ENCODE measurements around the gene TADA3.
"Not testable (repeated sequence)": the region's sequence is repeated elsewhere in the genome, so short reads cannot be mapped to it uniquely, and the experiment has no call there.

TADA3 gene

GRCh38 chr3:9783954-9784353, 8.3 kb downstream of the TADA3 start:
- no peak for DNase-seq (ENCODE audit: low spot score)

GRCh38 chr3:9782770-9783169, 9.5 kb downstream of the TADA3 start:
- DNase-seq (ENCODE audit: low spot score), result no peak

- no peak for DNase-seq (ENCODE audit: low spot score)
Observed at GRCh38 chr3:9781978-9782603, 10.2 kb downstream of the TADA3 start.

GRCh38 chr3:9781551-9781950, 10.7 kb downstream of the TADA3 start:
- no peak for DNase-seq (ENCODE audit: low spot score)

- DNase-seq (ENCODE audit: low spot score), result no peak
Observed at GRCh38 chr3:9780910-9781309, 11.4 kb downstream of the TADA3 start.

GRCh38 chr3:9780458-9780812, 11.8 kb downstream of the TADA3 start:
- DNase-seq (ENCODE audit: low spot score), result no peak

GRCh38 chr3:9779721-9780457, 12.4 kb downstream of the TADA3 start:
- peak; percentile 90 for DNase-seq (ENCODE audit: low spot score)

- no peak for DNase-seq (ENCODE audit: low spot score)
Observed at GRCh38 chr3:9779075-9779593, 13.1 kb downstream of the TADA3 start.

GRCh38 chr3:9778143-9779074, 13.9 kb downstream of the TADA3 start:
- no peak for DNase-seq (ENCODE audit: low spot score)

- DNase-seq (ENCODE audit: low spot score), result no peak
Observed at GRCh38 chr3:9777694-9778021, 14.6 kb downstream of the TADA3 start.

- DNase-seq (ENCODE audit: low spot score), result no peak
Observed at GRCh38 chr3:9776896-9777693, 15.2 kb downstream of the TADA3 start.

GRCh38 chr3:9771007-9771406, 21.3 kb downstream of the TADA3 start:
- not testable (repeated sequence) for DNase-seq (ENCODE audit: low spot score)

- DNase-seq (ENCODE audit: low spot score), result peak; percentile 60
Observed at GRCh38 chr3:9770276-9770812, 21.9 kb downstream of the TADA3 start.

GRCh38 chr3:9769426-9770275, 22.6 kb downstream of the TADA3 start, which contains the start of gene CAMK1:
TSS of gene CAMK1 (minus strand) at chr3:9769947. CDS start at chr3:9767749, 2,198 bp downstream.
- DNase-seq (ENCODE audit: low spot score), result no peak

- no peak for DNase-seq (ENCODE audit: low spot score)
Observed at GRCh38 chr3:9769012-9769411, 23.3 kb downstream of the TADA3 start.

- no peak for DNase-seq (ENCODE audit: low spot score)
Observed at GRCh38 chr3:9768141-9768775, 24.0 kb downstream of the TADA3 start.

- no peak for DNase-seq (ENCODE audit: low spot score)
Observed at GRCh38 chr3:9767418-9767817, 24.9 kb downstream of the TADA3 start.

- DNase-seq (ENCODE audit: low spot score), result no peak
Observed at GRCh38 chr3:9765865-9766264, 26.4 kb downstream of the TADA3 start.

- DNase-seq (ENCODE audit: low spot score), result no peak
Observed at GRCh38 chr3:9762871-9763270, 29.4 kb downstream of the TADA3 start.

- no peak for DNase-seq (ENCODE audit: low spot score)
Observed at GRCh38 chr3:9761919-9762318, 30.4 kb downstream of the TADA3 start.

Data from pons (tissue), 1 donor.